SW480 (cell line): Measurements from ENCODE around the gene NPY5R.

Experiments used
- DNase-seq: peaks from one replicate; pipeline ENCODE4 v3.0.0-alpha.2; 2016; ENCODE audit warnings: low spot score

Gene NPY5R

GRCh38 chr4:163384926-163385325, 41.2 kb downstream of the NPY5R start:
- DNase-seq, result no peak

- DNase-seq, result no peak
Measured at GRCh38 chr4:163385466-163385865, 41.8 kb downstream of the NPY5R start.

GRCh38 chr4:163391756-163392155, 48.1 kb downstream of the NPY5R start:
- no peak for DNase-seq

- DNase-seq, result no peak
Measured at GRCh38 chr4:163392328-163392727, 48.6 kb downstream of the NPY5R start.

GRCh38 chr4:163393471-163393870, 49.8 kb downstream of the NPY5R start:
- DNase-seq, result no peak

GRCh38 chr4:163395055-163395454, 51.4 kb downstream of the NPY5R start:
- DNase-seq, result no peak

- peak; percentile 1 for DNase-seq
Measured at GRCh38 chr4:163395758-163396157, 52.1 kb downstream of the NPY5R start.

- no peak for DNase-seq
Measured at GRCh38 chr4:163398238-163398637, 54.5 kb downstream of the NPY5R start.

GRCh38 chr4:163400911-163401310, 57.2 kb downstream of the NPY5R start:
- no peak for DNase-seq
